ENCODE measurements around the gene DNAH8. TPM values are rescaled to one million over a fixed set of nuclear protein-coding genes. Genes with fewer than 3 reads are reported as not detected.

The DNAH8 gene
- total RNA-seq, 4 donors from 2014 or later = under 0.01 TPM; not detected in 3

DNA sequence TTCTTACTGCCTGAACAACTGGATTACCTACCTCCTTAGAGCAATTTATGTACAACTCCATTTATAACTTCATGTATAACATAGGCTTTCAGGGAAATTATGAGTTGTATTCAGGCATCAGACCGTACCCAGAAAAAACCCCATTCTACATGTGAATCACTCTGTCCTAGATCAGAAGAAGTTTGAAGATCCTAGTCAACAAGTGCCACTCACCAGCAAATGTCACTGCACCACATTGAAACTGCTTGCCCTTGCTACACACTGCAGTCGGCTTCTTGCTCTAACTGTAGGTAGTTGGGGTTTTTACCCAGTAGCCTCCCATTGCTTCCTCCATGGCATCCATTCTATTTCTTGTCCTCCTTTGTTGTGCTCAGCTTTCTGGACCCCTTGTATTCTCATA, 132.4 kb downstream of the DNAH8 start:
- H3K4me3 ChIP-seq = no peak overlapping the region
- H3K27ac ChIP-seq (replicated peaks in 1 of 4) = no peak overlapping the region
- TF ChIP-seq EP300 (IDR thresholded peaks at IDR 0.05) (no peak), POLR2A (IDR thresholded peaks at IDR 0.05; ENCODE audit: low read depth) (no peak), POLR2AphosphoS5 (IDR thresholded peaks at IDR 0.05) (no peak)
- TF ChIP-seq, protein P1, sequence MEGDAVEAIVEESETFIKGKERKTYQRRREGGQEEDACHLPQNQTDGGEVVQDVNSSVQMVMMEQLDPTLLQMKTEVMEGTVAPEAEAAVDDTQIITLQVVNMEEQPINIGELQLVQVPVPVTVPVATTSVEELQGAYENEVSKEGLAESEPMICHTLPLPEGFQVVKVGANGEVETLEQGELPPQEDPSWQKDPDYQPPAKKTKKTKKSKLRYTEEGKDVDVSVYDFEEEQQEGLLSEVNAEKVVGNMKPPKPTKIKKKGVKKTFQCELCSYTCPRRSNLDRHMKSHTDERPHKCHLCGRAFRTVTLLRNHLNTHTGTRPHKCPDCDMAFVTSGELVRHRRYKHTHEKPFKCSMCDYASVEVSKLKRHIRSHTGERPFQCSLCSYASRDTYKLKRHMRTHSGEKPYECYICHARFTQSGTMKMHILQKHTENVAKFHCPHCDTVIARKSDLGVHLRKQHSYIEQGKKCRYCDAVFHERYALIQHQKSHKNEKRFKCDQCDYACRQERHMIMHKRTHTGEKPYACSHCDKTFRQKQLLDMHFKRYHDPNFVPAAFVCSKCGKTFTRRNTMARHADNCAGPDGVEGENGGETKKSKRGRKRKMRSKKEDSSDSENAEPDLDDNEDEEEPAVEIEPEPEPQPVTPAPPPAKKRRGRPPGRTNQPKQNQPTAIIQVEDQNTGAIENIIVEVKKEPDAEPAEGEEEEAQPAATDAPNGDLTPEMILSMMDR (IDR thresholded peaks at IDR 0.05) = no peak
- H3K36me3 ChIP-seq = no peaks in the 10 kb centered on the region
- H3K9me3 ChIP-seq = no peaks in the 10 kb centered on the region
- H3K27me3 ChIP-seq = peaks cover 0 to 5% (median 0%) of the 10 kb centered on the region in 4 donors
- no peaks in the 10 kb centered on the region for H3K4me1 ChIP-seq
- intact Hi-C loops (cut with DNase I) = no loop called here
- no peak for DNase-seq (ENCODE audit: extremely low spot score)
- WGBS = 96% methylated on average over 2 of the region's 2 CpGs

DNA sequence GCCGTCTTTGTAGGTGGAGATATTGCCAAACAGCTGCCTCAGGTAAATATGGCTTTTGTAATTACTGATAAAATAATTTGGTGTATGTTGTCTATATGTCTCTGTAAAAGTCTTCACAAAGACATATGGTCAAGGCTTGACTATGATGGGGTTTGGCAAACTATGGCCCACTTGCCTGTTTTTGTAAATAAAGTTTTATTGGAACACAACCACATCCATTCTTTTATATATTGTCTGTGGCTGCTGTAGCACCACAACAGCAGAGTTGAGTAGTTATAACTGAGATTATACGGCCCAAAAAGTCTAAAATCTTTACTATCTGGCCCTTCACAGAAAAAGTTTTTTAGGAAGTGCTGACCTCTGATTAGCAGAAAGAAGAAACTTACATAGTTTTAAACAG, 133.6 kb downstream of the DNAH8 start:
- TF ChIP-seq, protein P1 (IDR thresholded peaks at IDR 0.05) = no peak
- TF ChIP-seq EP300 (IDR thresholded peaks at IDR 0.05) = no peak
- TF ChIP-seq POLR2AphosphoS5 (IDR thresholded peaks at IDR 0.05) = no peak
- no peak for TF ChIP-seq POLR2A (IDR thresholded peaks at IDR 0.05; ENCODE audit: low read depth)
- no peak for DNase-seq (ENCODE audit: extremely low spot score)
- 93% methylated on average over 2 of the region's 2 CpGs for WGBS
- Histone ChIP-seq H3K27me3 (peaks cover 0 to 5% (median 0%) of the 10 kb centered on the region in 4 donors), H3K4me1 (no peaks in the 10 kb centered on the region), H3K4me3 (no peak overlapping the region), H3K9me3 (no peaks in the 10 kb centered on the region), H3K36me3 (no peaks in the 10 kb centered on the region), H3K27ac (replicated peaks in 1 of 4) (no peak overlapping the region)
- intact Hi-C loops (cut with DNase I) = no loop called here

DNA sequence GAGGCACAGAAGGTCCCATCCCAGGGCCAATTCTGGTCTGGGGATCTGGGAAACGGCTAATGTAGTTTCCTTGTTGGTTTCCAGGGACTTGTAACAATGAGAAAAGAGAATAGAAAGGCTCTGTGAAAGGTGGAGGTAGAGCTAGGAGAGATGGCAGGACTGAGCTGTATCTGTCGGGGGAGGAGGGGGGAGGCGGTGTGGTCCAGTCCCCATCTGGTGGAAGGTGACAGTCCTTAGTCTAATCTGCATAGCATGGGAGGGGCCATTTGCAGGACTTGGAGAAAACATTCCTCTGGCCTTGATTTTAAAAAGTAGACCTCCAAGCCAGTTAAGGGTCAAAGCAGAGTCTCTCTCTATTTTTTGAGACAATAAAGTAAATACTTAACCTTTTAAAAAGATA, 137.1 kb downstream of the DNAH8 start:
- TF ChIP-seq POLR2AphosphoS5 (IDR thresholded peaks at IDR 0.05) = no peak
- no peak for TF ChIP-seq POLR2A (IDR thresholded peaks at IDR 0.05; ENCODE audit: low read depth)
- TF ChIP-seq, protein P1 (IDR thresholded peaks at IDR 0.05) = no peak
- TF ChIP-seq EP300 (IDR thresholded peaks at IDR 0.05) = no peak

DNA sequence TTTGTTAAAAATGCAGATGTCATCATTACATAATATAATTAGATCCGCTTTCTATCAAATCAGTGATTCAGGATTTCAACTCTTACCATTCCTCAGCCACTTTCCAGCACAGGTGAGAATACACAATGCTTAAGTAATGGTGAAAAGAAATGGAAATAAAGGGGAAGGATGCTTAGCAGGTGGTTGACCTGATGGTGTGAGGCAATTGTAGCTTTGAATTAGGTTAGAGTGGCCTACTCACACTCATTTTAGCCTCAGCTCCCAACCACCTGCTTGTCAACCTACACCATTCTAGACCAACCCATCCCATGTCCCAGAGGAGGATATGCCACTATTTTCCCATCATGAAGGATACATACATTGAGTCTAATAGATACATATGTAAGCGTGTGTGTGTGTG, 138.1 kb downstream of the DNAH8 start:
- Histone ChIP-seq H3K36me3 (no peaks in the 10 kb centered on the region), H3K9me3 (no peaks in the 10 kb centered on the region), H3K27ac (replicated peaks in 1 of 4) (no peak overlapping the region), H3K4me1 (no peaks in the 10 kb centered on the region), H3K27me3 (peaks cover 0 to 10% (median 0%) of the 10 kb centered on the region in 4 donors), H3K4me3 (no peak overlapping the region)
- 94% methylated on average over 2 of the region's 2 CpGs for WGBS
- intact Hi-C loops (cut with DNase I) = no loop called here
- TF ChIP-seq, protein P1 (IDR thresholded peaks at IDR 0.05) = no peak
- TF ChIP-seq POLR2A (IDR thresholded peaks at IDR 0.05; ENCODE audit: low read depth) (no peak), EP300 (IDR thresholded peaks at IDR 0.05) (no peak), POLR2AphosphoS5 (IDR thresholded peaks at IDR 0.05) (no peak)
- DNase-seq (ENCODE audit: extremely low spot score) = no peak

More for the DNA sequence above, 137.1 kb downstream of the DNAH8 start:
- H3K4me3 ChIP-seq = no peak overlapping the region
- 74% methylated on average over 3 of the region's 3 CpGs for WGBS
- peaks cover 0 to 10% (median 0%) of the 10 kb centered on the region in 4 donors for H3K27me3 ChIP-seq
- H3K9me3 ChIP-seq = no peaks in the 10 kb centered on the region
- no peak overlapping the region for H3K27ac ChIP-seq (replicated peaks in 1 of 4)
- DNase-seq (ENCODE audit: extremely low spot score) = no peak
- H3K4me1 ChIP-seq = no peaks in the 10 kb centered on the region
- intact Hi-C loops (cut with DNase I) = no loop called here
- H3K36me3 ChIP-seq = no peaks in the 10 kb centered on the region

DNA sequence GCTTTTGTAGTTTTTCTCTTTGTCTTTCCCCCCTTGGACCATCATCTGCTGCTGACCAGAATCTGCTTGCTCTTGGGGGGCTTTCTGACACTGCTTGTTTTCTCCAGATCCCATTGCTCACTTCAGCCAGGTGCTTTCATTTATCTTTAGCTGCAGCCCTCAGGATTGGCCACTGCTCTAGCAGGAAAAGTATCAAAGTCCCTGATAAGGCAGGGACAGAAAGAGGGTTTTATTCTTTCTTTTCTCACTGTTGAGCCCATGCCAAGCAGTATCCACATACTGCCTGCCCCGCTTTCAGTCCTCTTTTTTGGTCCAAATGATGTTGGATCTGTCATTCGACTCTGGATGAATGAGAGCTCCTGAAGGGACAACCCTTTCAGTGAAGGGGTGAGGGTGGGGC, 141.4 kb downstream of the DNAH8 start:
- intact Hi-C loops (cut with DNase I) = no loop called here
- 83% methylated on average over 2 of the region's 2 CpGs for WGBS

More for the DNA sequence above, 141.4 kb downstream of the DNAH8 start:
- H3K36me3 ChIP-seq = no peaks in the 10 kb centered on the region
- no peaks in the 10 kb centered on the region for H3K4me1 ChIP-seq
- H3K27me3 ChIP-seq = peaks cover 0 to 10% (median 0%) of the 10 kb centered on the region in 4 donors
- no peak for DNase-seq (ENCODE audit: extremely low spot score)
- H3K4me3 ChIP-seq = no peak overlapping the region
- no peak overlapping the region for H3K27ac ChIP-seq (replicated peaks in 1 of 4)
- TF ChIP-seq POLR2AphosphoS5 (IDR thresholded peaks at IDR 0.05) = no peak
- TF ChIP-seq POLR2A (IDR thresholded peaks at IDR 0.05; ENCODE audit: low read depth) = no peak
- TF ChIP-seq, protein P1 (IDR thresholded peaks at IDR 0.05) = no peak
- TF ChIP-seq EP300 (IDR thresholded peaks at IDR 0.05) = no peak
- H3K9me3 ChIP-seq = no peaks in the 10 kb centered on the region

Data from esophagus muscularis mucosa (tissue), 4 donors.